Omental fat pad (tissue), 4 donors: ENCODE results near the gene GPR155. TPM values are rescaled to one million over a fixed set of nuclear protein-coding genes. Genes with fewer than 3 reads are reported as not detected.
"Not testable (repeated sequence)": the region's sequence is repeated elsewhere in the genome, so short reads cannot be mapped to it uniquely, and the experiment has no call there.

Source experiments
- ATAC-seq: fragments of 150-250 bp; one replicate; pipeline ENCODE4 v1.9.1; 2016; ENCODE audit warnings: mild to moderate bottlenecking, moderate library complexity; ENCODE audit not compliant: low FRiP score
- DNase-seq: peaks from one replicate; pipeline ENCODE4 v3.0.0-alpha.2; 2019; ENCODE audit warnings: low spot score
- CTCF ChIP-seq, 3 donors: fragments of 450-650 bp; IDR thresholded peaks; one replicate each; pipeline ENCODE4 v1.5.1; 2016 to 2017; ENCODE audit warnings: antibody characterized with exemption in 3 of 3, mild to moderate bottlenecking in 3 of 3, moderate library complexity in 2 of 3
- total RNA-seq, 4 donors: library from RNA; depleted of rRNA; stranded (reverse); fragments of >200 nt; gene quantifications; one replicate each; pipeline ENCODE4 v1.1.0, GENCODE V29; 2016

The GPR155 gene
- total RNA-seq, 4 donors from 2014 or later: 3.6 to 8.0 (median 6.2) TPM

- no peak for TF ChIP-seq CTCF (IDR thresholded peaks at IDR 0.05)
- no peak for DNase-seq
- ATAC-seq: no peak
These were observed 83.2 kb downstream of the GPR155 start for GRCh38 chr2:174403628-174404027.

GRCh38 chr2:174400853-174401252 lies 86.0 kb downstream of the GPR155 start:
- TF ChIP-seq CTCF (IDR thresholded peaks at IDR 0.05): no peak

GRCh38 chr2:174399171-174399570 lies 87.7 kb downstream of the GPR155 start:
- DNase-seq: no peak
- ATAC-seq: no peak
- no peak for TF ChIP-seq CTCF (IDR thresholded peaks at IDR 0.05)

More at GRCh38 chr2:174400853-174401252, 86.0 kb downstream of the GPR155 start:
- DNase-seq (no peak), ATAC-seq (no peak)

GRCh38 chr2:174397773-174398172 lies 89.1 kb downstream of the GPR155 start:
- ATAC-seq: no peak
- no peak for DNase-seq
- TF ChIP-seq CTCF (IDR thresholded peaks at IDR 0.05): no peak

GRCh38 chr2:174395969-174396630 lies 90.7 kb downstream of the GPR155 start:
- TF ChIP-seq CTCF (IDR thresholded peaks at IDR 0.05): no peak
- ATAC-seq (peak; percentile 38), DNase-seq (no peak)

GRCh38 chr2:174395284-174395968 lies 91.4 kb downstream of the GPR155 start, which contains the start of gene SCRN3:
TSS of gene SCRN3 (plus strand) at chr2:174395730. CDS start at chr2:174398284, 2,554 bp downstream.
- peak; percentile 93 for ATAC-seq
- TF ChIP-seq CTCF (IDR thresholded peaks at IDR 0.05): no peak

GRCh38 chr2:174392706-174393105 lies 94.1 kb downstream of the GPR155 start:
- ATAC-seq: no peak
- DNase-seq: no peak
- TF ChIP-seq CTCF (IDR thresholded peaks at IDR 0.05): no peak

More at GRCh38 chr2:174395284-174395968, 91.4 kb downstream of the GPR155 start, which contains the start of gene SCRN3:
- DNase-seq: peak; percentile 42

GRCh38 chr2:174390303-174390702 lies 96.5 kb downstream of the GPR155 start:
- not testable (repeated sequence) for DNase-seq, ATAC-seq
